GM19397 (cell line): ENCODE results near the gene NAA16.

Experiments
- ATAC-seq: cut with Tn5 transposase; IDR thresholded peaks from one replicate; pipeline ENCODE4 v1.9.1; 2021; ENCODE audit warnings: mild to moderate bottlenecking, moderate library complexity; ENCODE audit not compliant: unreplicated experiment

NAA16 gene

GRCh38 chr13:41302743-41303142 lies 8.3 kb upstream of the NAA16 start:
- no peak for ATAC-seq

DNA sequence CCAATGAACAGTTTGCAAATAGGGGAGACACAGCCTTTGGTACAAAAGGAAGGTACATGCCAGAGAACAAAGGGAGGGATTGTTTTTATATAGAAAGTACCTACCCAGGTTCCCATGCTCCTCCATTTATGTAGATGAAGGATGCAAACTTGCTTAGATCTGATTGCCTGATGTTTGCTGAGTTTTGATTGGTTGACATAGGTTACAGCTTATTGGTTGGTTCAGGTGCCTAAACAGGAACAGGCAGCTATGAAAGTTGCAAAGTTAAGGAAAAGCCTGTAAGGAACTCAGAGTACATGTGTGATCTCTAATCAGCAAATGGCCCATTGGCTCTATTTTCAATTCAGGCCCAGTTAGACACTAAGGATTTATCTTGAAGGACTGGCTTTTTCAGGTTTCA lies 6.5 kb upstream of the NAA16 start:
- no peak for ATAC-seq

DNA sequence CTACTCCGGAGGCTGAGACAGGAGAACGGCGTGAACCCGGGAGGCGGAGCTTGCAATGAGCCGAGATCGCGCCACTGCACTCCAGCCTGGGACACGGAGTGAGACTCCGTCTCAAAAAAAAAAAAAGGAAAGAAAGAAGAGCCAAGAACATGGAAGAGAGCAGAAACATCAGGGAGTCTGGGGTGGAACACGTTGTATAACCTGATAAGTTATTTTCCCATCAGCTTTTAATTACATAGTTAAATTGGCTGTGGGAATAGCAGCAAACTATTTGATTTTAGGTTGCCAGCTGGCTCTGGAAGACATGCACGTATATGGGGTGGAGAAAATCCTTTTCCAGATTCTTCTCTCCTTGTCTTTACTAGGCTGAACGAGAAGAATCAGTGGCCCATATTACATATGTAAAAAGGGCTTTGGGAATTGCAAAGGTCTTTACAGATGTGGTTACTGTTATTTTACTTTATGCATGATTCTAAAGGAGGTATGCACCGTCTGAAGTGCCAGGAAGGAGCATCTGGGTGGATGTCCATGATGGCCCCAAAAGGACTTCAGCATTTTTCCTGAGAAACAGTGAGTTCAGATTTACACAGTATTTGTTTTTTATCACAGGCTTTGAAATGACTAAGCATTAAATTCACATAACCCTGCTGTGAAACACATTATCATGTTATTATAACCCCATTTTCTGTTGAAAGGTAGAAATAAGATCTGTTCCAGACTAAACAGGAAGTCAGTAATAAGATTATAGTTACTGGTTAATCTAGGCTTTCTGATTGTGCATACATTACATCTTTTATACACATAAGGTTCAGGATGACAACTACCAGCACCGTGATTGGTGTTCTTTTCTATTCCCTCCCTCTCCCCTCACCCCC lies 4.6 kb upstream of the NAA16 start:
- no peak for ATAC-seq

DNA sequence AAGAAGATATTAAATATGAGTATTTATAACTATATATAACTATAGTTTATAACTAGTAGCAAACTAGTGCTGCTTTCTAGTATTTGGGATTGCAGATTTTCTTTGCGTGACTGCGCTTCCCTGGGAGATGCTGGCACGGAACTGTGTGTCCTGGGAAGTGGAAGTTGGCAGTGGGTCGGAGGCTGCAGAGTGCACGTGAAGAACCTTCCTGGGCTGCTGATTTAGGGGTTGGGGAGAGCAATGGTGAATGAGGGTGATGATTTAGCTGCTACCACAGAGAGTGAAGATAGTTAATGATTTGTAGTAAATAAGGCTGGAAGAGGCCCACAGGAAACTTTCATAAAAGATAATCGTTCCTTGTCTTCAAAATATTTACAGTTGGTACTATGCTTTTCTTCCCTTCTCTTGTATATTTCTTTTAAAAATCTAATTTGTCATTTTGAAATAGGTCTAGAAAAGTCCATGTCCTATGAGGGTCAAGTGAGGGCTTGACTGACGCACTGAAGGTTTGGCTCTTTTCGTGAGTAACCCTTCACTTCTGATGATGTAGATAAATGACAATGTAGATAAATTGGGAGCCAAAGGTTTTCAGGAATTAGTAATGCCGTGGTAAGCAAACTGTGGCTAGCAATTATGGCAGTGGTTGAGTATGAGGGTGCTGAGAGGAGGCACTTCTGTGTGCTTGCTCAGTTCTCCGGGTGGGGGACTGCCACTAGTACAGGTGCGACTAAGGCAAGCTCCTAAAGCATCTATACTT lies 3.0 kb upstream of the NAA16 start:
- no peak for ATAC-seq

DNA sequence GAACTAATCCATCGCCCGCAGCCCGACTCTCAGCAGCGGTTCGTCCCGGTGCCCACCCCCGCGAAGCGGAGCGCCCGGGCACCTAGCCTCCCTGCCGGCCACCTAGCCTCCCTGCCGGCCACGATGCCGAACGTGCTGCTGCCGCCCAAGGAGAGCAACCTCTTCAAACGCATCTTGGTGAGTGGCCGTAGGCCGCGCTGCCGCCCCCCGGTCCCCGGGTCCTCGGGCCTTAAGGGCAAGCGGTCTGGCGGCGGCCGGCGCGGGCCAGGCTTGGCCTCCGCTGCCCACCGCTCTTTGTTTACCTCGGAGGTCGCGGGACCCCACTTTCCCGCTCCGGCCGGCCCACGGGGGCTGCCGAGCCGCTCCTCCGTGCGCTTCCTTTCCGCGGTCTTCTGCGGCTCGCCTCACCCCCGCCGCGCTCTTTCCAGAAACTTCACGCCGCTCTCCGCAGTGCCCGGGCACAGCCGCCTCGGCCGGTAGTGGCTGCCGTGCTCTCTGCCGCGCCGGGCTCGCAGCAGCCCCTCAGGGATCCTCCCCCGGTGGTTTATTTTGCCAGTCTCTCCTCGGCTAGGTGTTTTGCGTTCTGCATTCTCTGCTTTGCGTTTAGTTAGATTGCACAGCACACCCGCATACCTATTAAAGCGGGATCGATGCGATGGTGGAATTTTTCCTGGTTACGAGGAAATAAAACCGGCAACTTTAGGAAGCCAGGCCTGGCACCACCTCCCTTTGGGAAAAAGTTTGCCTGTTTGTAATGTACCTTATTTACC lies 524 bp downstream of the NAA16 start:
- peak; percentile 55 for ATAC-seq

DNA sequence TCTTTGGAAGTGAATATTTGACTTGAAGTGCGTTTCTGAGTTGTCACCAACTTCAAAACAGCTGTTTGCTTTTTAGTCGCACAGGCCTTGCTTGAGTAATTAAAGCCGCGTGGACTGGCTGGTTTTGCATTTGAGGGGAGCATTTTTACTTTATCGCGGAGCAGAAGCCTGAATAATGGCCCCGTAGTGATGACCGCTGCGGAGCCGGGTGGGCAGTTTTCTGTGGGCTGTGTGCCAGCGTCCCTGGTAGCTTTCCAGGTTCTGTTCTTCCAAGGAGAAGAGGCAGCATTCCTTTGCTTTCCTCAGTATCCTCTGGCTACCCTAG lies 1.1 kb downstream of the NAA16 start:
- no peak for ATAC-seq

DNA sequence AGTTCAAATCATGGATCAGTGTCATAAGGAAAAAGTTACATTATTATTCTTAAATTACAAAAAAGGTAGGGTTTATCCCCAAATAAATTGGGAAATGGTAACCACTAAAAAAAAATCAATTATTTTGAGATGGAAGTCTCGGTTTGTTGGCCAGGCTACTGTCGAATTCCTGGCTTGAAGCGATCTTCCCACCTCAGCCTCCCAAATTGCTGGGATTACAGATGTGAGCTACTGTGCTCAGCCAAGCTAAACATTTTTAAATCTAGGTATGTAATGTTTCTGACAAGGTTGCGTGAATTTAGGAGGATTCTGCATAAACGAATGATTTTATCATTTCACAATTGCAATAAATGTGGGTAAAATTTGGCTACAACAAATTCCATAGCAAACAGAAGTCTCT lies 2.0 kb downstream of the NAA16 start:
- ATAC-seq = no peak

DNA sequence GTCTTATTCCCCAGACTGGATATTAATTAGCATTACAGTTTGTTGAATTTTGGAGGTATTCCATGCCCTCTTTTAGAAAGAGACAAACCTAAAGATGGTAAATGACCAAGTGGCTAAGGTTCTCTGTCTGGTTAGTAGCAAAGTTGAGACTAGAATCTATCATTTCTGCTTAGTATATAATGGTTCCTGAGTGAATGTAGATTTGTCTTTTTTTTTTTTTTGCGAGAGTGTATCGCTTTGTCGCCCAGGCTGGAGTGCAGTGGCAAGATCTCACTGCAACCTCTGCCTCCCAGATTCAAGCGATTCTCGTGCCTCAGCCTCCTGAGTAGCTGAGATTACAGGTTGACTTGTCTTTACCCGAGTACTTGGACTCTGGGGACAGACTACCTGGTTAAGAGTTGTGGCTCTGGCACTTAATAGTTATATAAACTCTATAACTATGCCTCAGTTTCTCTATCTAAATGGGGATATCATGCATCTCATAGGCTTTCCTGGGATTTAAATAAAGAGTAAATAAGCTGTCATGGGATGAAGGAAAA lies 2.7 kb downstream of the NAA16 start:
- no peak for ATAC-seq

DNA sequence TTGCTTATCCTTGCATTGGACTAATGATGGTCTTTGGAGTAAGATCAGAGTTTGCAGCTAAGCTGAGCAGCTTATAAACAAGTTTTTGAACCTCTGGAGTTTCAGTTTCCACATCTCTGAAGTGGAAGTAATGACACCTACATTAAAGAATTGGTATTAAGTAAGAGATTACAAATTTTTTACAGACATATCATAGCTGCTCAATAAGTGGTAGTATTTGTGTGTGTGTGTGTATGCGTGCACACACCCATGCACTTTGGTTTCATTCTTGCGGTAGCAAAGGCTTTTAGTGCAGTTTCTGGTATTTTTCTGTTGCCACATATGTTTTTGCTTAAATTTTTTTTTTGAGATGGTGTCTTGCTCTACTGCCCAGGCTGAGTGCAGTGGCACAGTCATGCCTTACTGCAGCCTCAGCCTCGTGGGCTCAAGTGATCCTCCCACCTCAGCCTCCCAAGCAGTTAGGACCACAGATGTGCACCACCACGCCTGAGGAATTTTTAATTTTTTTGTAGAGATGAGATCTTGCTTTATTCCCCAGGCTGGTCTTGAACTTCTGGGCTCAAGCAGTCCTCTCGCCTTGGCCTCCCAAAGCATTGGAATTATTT lies 4.5 kb downstream of the NAA16 start:
- ATAC-seq = no peak

GRCh38 chr13:41317243-41317642 lies 6.2 kb downstream of the NAA16 start:
- no peak for ATAC-seq

DNA sequence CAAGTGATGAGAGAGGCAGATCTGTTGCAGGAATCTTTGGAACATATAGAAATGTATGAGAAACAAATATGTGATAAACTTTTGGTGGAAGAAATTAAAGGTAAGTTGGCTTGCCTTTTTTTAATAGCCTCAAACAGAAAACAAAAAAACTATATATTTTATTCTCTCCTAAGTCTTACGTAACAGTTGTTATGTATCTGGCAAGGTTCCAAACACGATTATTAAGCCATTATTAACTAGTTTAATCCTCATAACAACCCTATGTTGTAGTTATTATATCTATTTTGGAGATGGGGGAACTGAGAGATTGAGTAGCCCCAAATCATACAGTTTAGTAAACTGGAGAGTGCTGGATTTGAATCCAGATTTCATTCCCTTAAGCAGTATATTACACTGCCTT lies 14.7 kb downstream of the NAA16 start:
- ATAC-seq = no peak

DNA sequence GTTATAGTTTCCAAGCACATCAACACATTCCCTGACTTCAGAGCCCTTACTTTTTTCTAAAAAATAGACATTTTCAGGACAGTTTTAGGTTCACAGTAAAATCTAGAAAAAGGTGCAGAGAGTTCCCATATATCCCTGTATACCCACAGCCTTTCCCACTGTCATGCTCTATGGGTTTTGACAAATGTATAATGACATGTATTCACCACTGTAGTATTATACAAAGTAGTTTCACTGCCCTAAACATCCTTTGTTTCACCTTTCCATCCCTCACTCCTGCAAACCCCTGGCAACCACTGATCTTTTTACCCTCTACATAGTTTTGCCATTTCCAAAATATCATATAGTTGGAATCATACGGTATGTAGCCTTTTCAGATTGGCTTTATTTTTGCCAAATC lies 15.6 kb downstream of the NAA16 start:
- no peak for ATAC-seq

GRCh38 chr13:41327994-41328790 lies 17.1 kb downstream of the NAA16 start:
- no peak for ATAC-seq

GRCh38 chr13:41332829-41333228 lies 21.8 kb downstream of the NAA16 start:
- no peak for ATAC-seq

GRCh38 chr13:41334810-41335209 lies 23.7 kb downstream of the NAA16 start:
- ATAC-seq = no peak

DNA sequence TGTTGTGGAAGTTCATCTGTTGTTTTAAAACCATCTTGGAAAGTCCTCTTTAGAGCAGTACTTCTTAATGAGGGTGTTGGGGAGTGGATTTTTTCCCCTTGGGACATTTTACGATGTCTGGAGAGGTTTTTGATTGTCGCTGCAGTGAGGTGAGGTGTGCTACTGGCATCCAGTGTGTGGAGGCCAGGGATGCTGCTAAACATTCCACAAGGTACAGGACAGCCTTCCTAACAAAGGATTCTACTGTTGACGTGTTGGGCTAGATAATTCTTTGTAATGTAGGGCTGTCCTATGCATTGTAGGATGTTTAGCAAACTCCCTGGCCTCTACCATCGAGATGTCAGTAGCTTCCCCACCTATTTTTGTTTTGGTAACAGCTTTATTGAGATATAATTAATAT lies 33.3 kb downstream of the NAA16 start:
- ATAC-seq = no peak

GRCh38 chr13:41345165-41345913 lies 34.3 kb downstream of the NAA16 start:
- ATAC-seq = no peak

- no peak for ATAC-seq
Observed at GRCh38 chr13:41345914-41346589, 35.0 kb downstream of the NAA16 start.
